A549 (cell line): ENCODE measurements around the gene KLF4. TPM values are rescaled to one million over a fixed set of nuclear protein-coding genes. Genes with fewer than 3 reads are reported as not detected.
A peak's percentile ranks its signal among the peaks of the same experiment; 100 is the strongest.

Experiments
- ATAC-seq, 2 experiments: fragments of 200-7000 bp in 1 of 2; fragments of >200 bp in 1 of 2; cut with Nextera tagmentation in 1 of 2; cut with Tn5 transposase in 1 of 2; 3 replicates each; pipeline versions ENCODE4 v1.8.0 to v1.9.1; 2018 to 2020; ENCODE audit warnings: mild to moderate bottlenecking in 1 of 2, moderate library complexity in 1 of 2
- CTCF ChIA-PET: fragments of 300-600 bp; sonication (Branson Sonifier 250); formaldehyde crosslinking; extraction: SDS; loops from one replicate; lab custom pipeline; 2021; ENCODE audit warnings: antibody characterized with exemption, inconsistent platforms; lab: Yijun Ruan, JAX
- POLR2A ChIA-PET: fragments of 350-600 bp; formaldehyde crosslinking; extraction: SDS; loops from one replicate; lab custom pipeline; 2021; ENCODE audit warnings: antibody characterized with exemption, inconsistent platforms; lab: Yijun Ruan, JAX
- DNase-seq, 2 experiments: peaks; one replicate each; pipeline versions ENCODE4 v3.0.0 to v3.0.0-alpha.2; 2011 to 2016; ENCODE audit warnings: low read depth in 1 of 2, low spot score in 1 of 2
- FAIRE-seq: peaks from 2 replicates; lab custom pipeline; 2011; peaks lifted over from hg19 to GRCh38; lab: Jason Lieb, UNC
- H3K27ac ChIP-seq, 2 experiments: fragments of >200 bp; sonication (Bioruptor Twin); formaldehyde crosslinking; 3 replicates each; pipeline ENCODE4 v1.5.1; 2016 to 2017
- H3K4me1 ChIP-seq: fragments of >200 bp; sonication (Bioruptor Twin); formaldehyde crosslinking; 3 replicates; pipeline ENCODE4 v1.6.1; 2016
- H3K4me2 ChIP-seq: fragments of >200 bp; sonication (Bioruptor Twin); formaldehyde crosslinking; 3 replicates; pipeline ENCODE4 v1.6.1; 2016
- H3K4me3 ChIP-seq: fragments of >200 bp; sonication (Bioruptor Twin); formaldehyde crosslinking; 3 replicates; pipeline ENCODE4 v1.5.1; 2016
- H3K9me3 ChIP-seq: fragments of >200 bp; sonication (Bioruptor Twin); formaldehyde crosslinking; 3 replicates; pipeline ENCODE4 v1.6.1; 2016
- ATOH8 ChIP-seq: fragments of 250-450 bp; sonication (Bioruptor Pico); IDR thresholded peaks from 2 replicates; pipeline ENCODE4 v1.5.0; 2020; ENCODE audit warnings: low read depth, mild to moderate bottlenecking, moderate library complexity
- CTCF ChIP-seq: fragments of >200 bp; sonication (Bioruptor Twin); formaldehyde crosslinking; IDR thresholded peaks from 3 replicates; pipeline ENCODE4 v1.5.1; 2016
- EHF ChIP-seq: fragments of 250-450 bp; sonication (Bioruptor Pico); IDR thresholded peaks from 2 replicates; pipeline ENCODE4 v1.5.0; 2020; ENCODE audit warnings: mild to moderate bottlenecking
- EP300 ChIP-seq, 2 experiments: fragments of >200 bp; sonication (Bioruptor Twin); formaldehyde crosslinking; IDR thresholded peaks; 2 replicates in 1 of 2; 3 replicates in 1 of 2; pipeline ENCODE4 v1.6.1; 2016 to 2017
- ESRRA ChIP-seq: fragments of 150-350 bp; IDR thresholded peaks from 2 replicates; pipeline ENCODE4 v1.6.1; 2014; ENCODE audit warnings: mild to moderate bottlenecking, low read length, borderline replicate concordance
- FOSL2 ChIP-seq, 2 experiments: fragments of 450-650 bp in 1 of 2; fragments of >200 bp in 1 of 2; sonication (Bioruptor Twin) in 1 of 2; formaldehyde crosslinking; IDR thresholded peaks; 2 replicates each; pipeline versions ENCODE4 v1.5.0 to v1.6.1; 2016 to 2020; ENCODE audit warnings: mild to moderate bottlenecking in 1 of 2, moderate library complexity in 1 of 2
- GATA3 ChIP-seq: IDR thresholded peaks from 2 replicates; pipeline ENCODE4 v1.6.1; 2012; ENCODE audit warnings: borderline replicate concordance
- MAX ChIP-seq: IDR thresholded peaks from 2 replicates; pipeline ENCODE4 v1.6.1; 2012
- MAZ ChIP-seq: fragments of 150-350 bp; IDR thresholded peaks from 2 replicates; pipeline ENCODE4 v1.6.1; 2014; ENCODE audit warnings: antibody characterized with exemption, low read depth, low read length, borderline replicate concordance
- PBX3 ChIP-seq: IDR thresholded peaks from 2 replicates; pipeline ENCODE4 v1.6.1; 2012
- RAD21 ChIP-seq, 2 experiments: fragments of >200 bp in 1 of 2; sonication (Bioruptor Twin) in 1 of 2; formaldehyde crosslinking in 1 of 2; IDR thresholded peaks in 1 of 2; conservative IDR thresholded peaks in 1 of 2; 2 replicates in 1 of 2; 3 replicates in 1 of 2; pipeline ENCODE4 v1.6.1; 2012 to 2018; ENCODE audit warnings: inconsistent platforms in 1 of 2
- SMC3 ChIP-seq: fragments of >200 bp; sonication (Bioruptor Twin); formaldehyde crosslinking; IDR thresholded peaks from 3 replicates; pipeline ENCODE4 v1.6.1; 2018; ENCODE audit warnings: inconsistent platforms
- SREBF2 ChIP-seq: fragments of 450-650 bp; IDR thresholded peaks from 2 replicates; pipeline ENCODE4 v1.6.1; 2014; ENCODE audit warnings: mild to moderate bottlenecking, moderate library complexity
- ZC3H11A ChIP-seq: fragments of 450-650 bp; IDR thresholded peaks from 2 replicates; pipeline ENCODE4 v1.6.1; 2014; ENCODE audit warnings: antibody characterized with exemption, mild to moderate bottlenecking
- WGBS: methylation state at CpG from one replicate; pipeline ENCODE4 v1.1.6; 2017; ENCODE audit errors: missing lambda C conversion rate; 5-methylcytosine and 5-hydroxymethylcytosine counted together
- polyA plus RNA-seq, 4 experiments: library from polyadenylated mRNA; depleted of rRNA in 3 of 4; stranded (reverse); fragments of >200 nt; fragmentation: RNase III in 1 of 4; extraction: RNeasy Plus Mini Kit Qiagen cat#74134 plus additional on column Dnase treatment in 1 of 4; gene quantifications; 2 replicates in 3 of 4; 3 replicates in 1 of 4; pipeline ENCODE4 v1.2.3, GENCODE V29; 2011 to 2017

Gene KLF4
- polyA plus RNA-seq, 2 of the 4 experiments (the other 2 are of a cell fraction): 3.6 to 8.3 TPM

GRCh38 chr9:107465467-107466451 lies 23.8 kb downstream of the KLF4 start:
- ATAC-seq (peak; percentile 99 to 100), FAIRE-seq (no peak), DNase-seq (peak; percentile 50 to 84)
- Histone ChIP-seq H3K27ac (peak overlapping the region; percentile 80 to 83), H3K4me3 (peak overlapping the region; percentile 79), H3K9me3 (no peaks in the 10 kb centered on the region), H3K4me1 (peaks cover 9% of the 10 kb centered on the region; the same call in 1 of the 3 replicates), H3K4me2 (peak overlapping the region; percentile 94)
- no peak for TF ChIP-seq EHF (CRISPR knock-in tag)
- no peak for TF ChIP-seq ESRRA
- TF ChIP-seq CTCF: peak; percentile 92
- TF ChIP-seq RAD21 (conservative IDR thresholded peaks at IDR 0.05 in 1 of 2, IDR thresholded peaks at IDR 0.05 in 1 of 2): peak; percentile 74 to 96
- peak; percentile 83 for TF ChIP-seq SMC3
- TF ChIP-seq MAX: peak; percentile 48; the same call in 1 of the 2 replicates
- ChIA-PET POLR2A (interaction anchor here (0.5 to 1.3 kb wide), 3 partner anchors 24 to 591 kb away, joined by 3 to 8 read pairs (median 5); partner anchors contain the start of gene KLF4), CTCF (interaction anchor here (0.5 to 2.8 kb wide), 116 partner anchors 10 to 1488 kb away, joined by 3 to 50 read pairs (median 4); partner anchors contain the start of gene KLF4)
- WGBS: 4% methylated on average over 37 of the region's 75 CpGs

- Histone ChIP-seq H3K4me1 (peaks cover 9% of the 10 kb centered on the region; the same call in 1 of the 3 replicates), H3K4me3 (no peak overlapping the region), H3K4me2 (no peak overlapping the region), H3K9me3 (no peaks in the 10 kb centered on the region), H3K27ac (no peak overlapping the region)
- TF ChIP-seq CTCF: no peak
- no peak for TF ChIP-seq ZC3H11A
- no peak for TF ChIP-seq MAZ
- no peak for TF ChIP-seq EP300 (IDR thresholded peaks at IDR 0.05)
- TF ChIP-seq GATA3: no peak
- no peak for TF ChIP-seq ATOH8 (CRISPR knock-in tag)
- TF ChIP-seq SREBF2: no peak
- TF ChIP-seq RAD21 (conservative IDR thresholded peaks at IDR 0.05 in 1 of 2, IDR thresholded peaks at IDR 0.05 in 1 of 2): no peak
- no peak for ATAC-seq
- ChIA-PET POLR2A (no interaction called here), CTCF (interaction anchor here (0.6 to 2.8 kb wide), 29 partner anchors 9 to 1457 kb away, joined by 3 to 50 read pairs (median 6); no protein-coding TSS in a partner anchor)
- no peak for FAIRE-seq
- DNase-seq: no peak
Observed at GRCh38 chr9:107464516-107464915, 25.1 kb downstream of the KLF4 start.

- H3K9me3 ChIP-seq: no peaks in the 10 kb centered on the region
- ChIA-PET POLR2A (no interaction called here), CTCF (interaction anchor here (0.8 kb wide), 1 partner anchor 1209 kb away, joined by 3 read pairs; no protein-coding TSS in a partner anchor)
- no peak overlapping the region for H3K27ac ChIP-seq
- no peak for ATAC-seq
- FAIRE-seq: no peak
- peak overlapping the region; percentile 20; the same call in 1 of the 3 replicates for H3K4me2 ChIP-seq
- no peak overlapping the region for H3K4me3 ChIP-seq
- DNase-seq: no peak
- 44% methylated on average over 4 of the region's 4 CpGs for WGBS
- TF ChIP-seq FOSL2 (IDR thresholded peaks at IDR 0.05): no peak
- peak; percentile 10; the same call in 1 of the 2 replicates for TF ChIP-seq FOSL2 (CRISPR knock-in tag; IDR thresholded peaks at IDR 0.05)
- no peak for TF ChIP-seq PBX3
- peaks cover 9% of the 10 kb centered on the region; the same call in 1 of the 3 replicates for H3K4me1 ChIP-seq
Observed at GRCh38 chr9:107462691-107463090, 26.9 kb downstream of the KLF4 start.
